NCI-H128 (cell line): ENCODE data around the gene DCAF8L2.
"Not testable (repeated sequence)": the region's sequence is repeated elsewhere in the genome, so short reads cannot be mapped to it uniquely, and the experiment has no call there.

Source experiments
- DNase-seq: peaks from one replicate; lab custom pipeline; 2025; ENCODE audit not compliant: unreplicated experiment; lab: John Stamatoyannopoulos, UW

Gene DCAF8L2

GRCh38 chrX:27590044-27590443 lies at the start of gene DCAF8L2:
TSS of gene DCAF8L2 (plus strand) at chrX:27590344. CDS start at chrX:27746896, 156,552 bp downstream.
- DNase-seq: no peak

GRCh38 chrX:27541161-27541560 lies 49.0 kb upstream of the DCAF8L2 start:
- not testable (repeated sequence) for DNase-seq

GRCh38 chrX:27548624-27549023 lies 41.5 kb upstream of the DCAF8L2 start:
- DNase-seq: no peak

- no peak for DNase-seq
These were observed 40.5 kb upstream of the DCAF8L2 start for GRCh38 chrX:27549688-27550087.

- DNase-seq: no peak
These were observed 34.6 kb upstream of the DCAF8L2 start for GRCh38 chrX:27555514-27555913.

- no peak for DNase-seq
These were observed 24.2 kb upstream of the DCAF8L2 start for GRCh38 chrX:27565992-27566391.

- DNase-seq: no peak
These were observed 19.0 kb upstream of the DCAF8L2 start for GRCh38 chrX:27571164-27571563.

- no peak for DNase-seq
These were observed 14.6 kb upstream of the DCAF8L2 start for GRCh38 chrX:27575565-27575964.

- DNase-seq: no peak
These were observed 6.2 kb upstream of the DCAF8L2 start for GRCh38 chrX:27583976-27584375.

GRCh38 chrX:27591938-27592337 lies 1.8 kb downstream of the DCAF8L2 start:
- DNase-seq: no peak

GRCh38 chrX:27597508-27597907 lies 7.4 kb downstream of the DCAF8L2 start:
- no peak for DNase-seq

- DNase-seq: no peak
These were observed 8.2 kb downstream of the DCAF8L2 start for GRCh38 chrX:27598312-27598711.

- no peak for DNase-seq
These were observed 9.8 kb downstream of the DCAF8L2 start for GRCh38 chrX:27599928-27600327.

GRCh38 chrX:27600686-27601085 lies 10.5 kb downstream of the DCAF8L2 start:
- DNase-seq: no peak

- no peak for DNase-seq
These were observed 18.5 kb downstream of the DCAF8L2 start for GRCh38 chrX:27608671-27609070.

- no peak for DNase-seq
These were observed 29.3 kb downstream of the DCAF8L2 start for GRCh38 chrX:27619459-27619858.

GRCh38 chrX:27619975-27620374 lies 29.8 kb downstream of the DCAF8L2 start:
- no peak for DNase-seq

GRCh38 chrX:27622883-27623282 lies 32.7 kb downstream of the DCAF8L2 start:
- DNase-seq: no peak

- DNase-seq: no peak
These were observed 35.9 kb downstream of the DCAF8L2 start for GRCh38 chrX:27626066-27626465.

GRCh38 chrX:27633328-27633727 lies 43.2 kb downstream of the DCAF8L2 start:
- DNase-seq: no peak

GRCh38 chrX:27656581-27656980 lies 66.4 kb downstream of the DCAF8L2 start:
- DNase-seq: no peak

GRCh38 chrX:27660878-27661277 lies 70.7 kb downstream of the DCAF8L2 start:
- no peak for DNase-seq

GRCh38 chrX:27671234-27671633 lies 81.1 kb downstream of the DCAF8L2 start:
- no peak for DNase-seq

GRCh38 chrX:27674491-27674890 lies 84.3 kb downstream of the DCAF8L2 start:
- DNase-seq: no peak
